Ovary (tissue), 9 donors: Measurements from ENCODE around the gene LRGUK. TPM values are rescaled to one million over a fixed set of nuclear protein-coding genes. Genes with fewer than 3 reads are reported as not detected.

Source experiments
- DNase-seq, 5 donors: peaks; one replicate each; pipeline ENCODE4 v3.0.0-alpha.2; 2019 to 2020
- H3K27ac ChIP-seq, 2 donors: fragments of 200-600 bp; one replicate each; pipeline versions ENCODE4 v1.5.1 to v1.8.0; 2019 to 2022
- H3K27me3 ChIP-seq: fragments of 200-600 bp; one replicate; pipeline ENCODE4 v1.8.0; 2022
- H3K36me3 ChIP-seq: fragments of 200-600 bp; sonication (generic); one replicate; pipeline ENCODE4 v1.5.1; 2019
- H3K4me1 ChIP-seq: one replicate; pipeline ENCODE4 v1.8.1; 2013; ENCODE audit warnings: mild to moderate bottlenecking, moderate library complexity; ENCODE audit not compliant: insufficient read depth
- H3K4me3 ChIP-seq: fragments of 200-600 bp; sonication (generic); one replicate; pipeline ENCODE4 v1.5.1; 2017
- H3K9me3 ChIP-seq, 2 donors: fragments of 200-600 bp in 1 of 2; sonication (generic) in 1 of 2; one replicate each; pipeline versions ENCODE4 v1.5.1 to v1.8.1; 2013 to 2019; ENCODE audit warnings: mild to moderate bottlenecking in 1 of 2, moderate library complexity in 1 of 2
- CTCF ChIP-seq, 3 donors: fragments of 450-650 bp in 2 of 3; fragments of 200-600 bp in 1 of 3; IDR thresholded peaks; one replicate each; pipeline versions ENCODE4 v1.5.1 to v1.8.0; 2016 to 2022; ENCODE audit warnings: antibody characterized with exemption in 3 of 3, mild to moderate bottlenecking in 1 of 3
- EP300 ChIP-seq: sonication (generic); formaldehyde crosslinking; IDR thresholded peaks from one replicate; pipeline ENCODE4 v1.6.1; 2017; ENCODE audit warnings: antibody characterized with exemption
- POLR2A ChIP-seq: fragments of 450-650 bp; IDR thresholded peaks from one replicate; pipeline ENCODE4 v1.6.1; 2017; ENCODE audit warnings: antibody characterized with exemption, mild to moderate bottlenecking, moderate library complexity
- WGBS, 3 donors: extraction: QIAGEN DNeasy Blood & Tissue Kit in 1 of 3; methylation state at CpG; one replicate each; pipeline versions ENCODE4 v1.1.5 to v1.1.7; 2013 to 2017; 5-methylcytosine and 5-hydroxymethylcytosine counted together
- intact Hi-C, 4 donors: fragments of 100-400 bp; cut with DNase I; formaldehyde crosslinking; loops; one replicate each; pipeline versions ENCODE4 v1.11.0 to v1.15.1; 2022 to 2023
- polyA plus RNA-seq, 2 donors: library from polyadenylated mRNA; stranded (reverse); fragments of 200-250 nt in 1 of 2; fragments of 350-450 nt in 1 of 2; fragmentation: Illumina TruSeq in 1 of 2; extraction: RNeasy Lipid Tissue Mini Kit (QIAGEN cat#74804) in 1 of 2; gene quantifications; one replicate each; pipeline ENCODE4 v1.2.3, GENCODE V29; 2013 to 2014
- total RNA-seq, 7 donors: library from RNA; depleted of rRNA in 2 of 7; stranded (reverse); fragments of >200 nt in 2 of 7; fragmentation: NEBNext Ultra II Directional in 3 of 7; extraction: Animal tissue kit (Norgen Biotek cat#: 25700) in 3 of 7; gene quantifications; one replicate each; pipeline versions ENCODE4 v1.1.0 to v1.2.4, GENCODE V29; 2016 to 2023
- donor health status: DM: no; HTN: no; CAD: no; lungs with moderate emphysema.
- donor health status: DM: no; HTN: no; CAD: no.
- donor health status: Bipolar disorder and iron deficiency.
- donor health status: DM: yes; HTN: yes; CAD: no.
- donor health status: DM: no; HTN: no; CAD: no.
- donor health status: DM: yes; HTN: yes; CAD: no.

Gene LRGUK
- total and polyA plus RNA-seq, 9 donors = 0.11 to 7.0 (median 0.56) TPM

- no peak for TF ChIP-seq EP300
- TF ChIP-seq POLR2A = no peak
- TF ChIP-seq CTCF (IDR thresholded peaks at IDR 0.05) = no peak
- Histone ChIP-seq H3K36me3 (no peaks in the 10 kb centered on the region), H3K27ac (no peak overlapping the region), H3K4me1 (no peaks in the 10 kb centered on the region), H3K27me3 (no peaks in the 10 kb centered on the region), H3K9me3 (no peaks in the 10 kb centered on the region), H3K4me3 (no peak overlapping the region)
- DNase-seq = no peak
- intact Hi-C loops = no loop called here
- 80 to 82% (median 81%) methylated on average over 7 of the region's 7 CpGs for WGBS, 3 donors
Measured at GRCh38 chr7:134201569-134202261, 74.6 kb downstream of the LRGUK start.

DNA sequence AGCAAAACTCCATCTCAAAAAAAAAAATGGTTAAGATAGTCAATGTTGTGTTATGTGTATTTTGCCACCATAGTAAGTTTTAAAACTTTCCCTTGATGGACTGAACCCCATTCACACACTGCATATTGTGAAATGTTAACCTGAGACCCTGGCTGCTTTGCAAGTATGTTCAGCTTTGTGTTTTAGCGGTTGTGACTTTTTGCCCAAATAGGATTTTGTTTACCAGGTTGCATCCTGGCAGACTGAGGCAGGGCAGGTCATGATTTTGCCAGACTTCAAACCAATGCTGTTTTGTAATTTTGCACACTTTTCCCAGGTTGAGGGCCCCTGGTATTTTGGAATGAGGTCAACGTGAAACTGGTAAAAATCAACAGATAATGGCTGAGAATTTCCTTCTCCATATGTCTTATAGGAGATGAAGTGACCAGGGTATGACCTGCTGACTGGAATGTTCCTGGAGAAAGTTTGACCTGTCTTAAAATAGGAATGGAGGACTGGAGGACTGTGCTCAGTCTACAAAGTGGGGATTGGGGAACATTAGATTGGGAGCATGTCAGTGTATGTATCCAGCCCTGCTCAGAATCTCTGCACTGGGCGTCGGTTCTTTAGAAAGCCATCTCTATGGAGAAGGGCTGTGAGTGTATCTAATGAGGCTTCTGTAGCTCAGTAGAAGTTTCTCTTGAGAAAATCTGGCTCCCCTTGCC lies 76.2 kb downstream of the LRGUK start:
- TF ChIP-seq EP300 = no peak
- no peak for TF ChIP-seq POLR2A
- TF ChIP-seq CTCF (IDR thresholded peaks at IDR 0.05) = no peak
- intact Hi-C loops = no loop called here
- no peaks in the 10 kb centered on the region for H3K27me3 ChIP-seq
- H3K4me1 ChIP-seq = no peaks in the 10 kb centered on the region
- no peaks in the 10 kb centered on the region for H3K36me3 ChIP-seq
- 89 to 90% (median 90%) methylated on average over 4 of the region's 4 CpGs for WGBS, 3 donors
- no peak overlapping the region for H3K27ac ChIP-seq
- no peak for DNase-seq
- no peaks in the 10 kb centered on the region for H3K9me3 ChIP-seq
- H3K4me3 ChIP-seq = no peak overlapping the region

GRCh38 chr7:134209322-134210015 lies 82.3 kb downstream of the LRGUK start:
- no peaks in the 10 kb centered on the region for H3K9me3 ChIP-seq
- H3K36me3 ChIP-seq = no peaks in the 10 kb centered on the region
- no peak for TF ChIP-seq EP300
- no peak for TF ChIP-seq POLR2A
- no peak for TF ChIP-seq CTCF (IDR thresholded peaks at IDR 0.05)
- 86 to 89% (median 86%) methylated on average over 16 of the region's 16 CpGs for WGBS, 3 donors
- DNase-seq = no peak
- intact Hi-C loops = no loop called here
- H3K4me3 ChIP-seq = no peak overlapping the region
- no peaks in the 10 kb centered on the region for H3K27me3 ChIP-seq
- H3K27ac ChIP-seq = no peak overlapping the region
- H3K4me1 ChIP-seq = no peaks in the 10 kb centered on the region

GRCh38 chr7:134210227-134210626 lies 83.1 kb downstream of the LRGUK start:
- H3K9me3 ChIP-seq = no peaks in the 10 kb centered on the region
- DNase-seq = no peak
- 90 to 94% (median 92%) methylated on average over 8 of the region's 8 CpGs for WGBS, 3 donors
- no peaks in the 10 kb centered on the region for H3K27me3 ChIP-seq
- intact Hi-C loops = no loop called here
- no peak overlapping the region for H3K4me3 ChIP-seq
- TF ChIP-seq EP300 (no peak), POLR2A (no peak), CTCF (IDR thresholded peaks at IDR 0.05) (no peak)
- no peak overlapping the region for H3K27ac ChIP-seq
- no peaks in the 10 kb centered on the region for H3K36me3 ChIP-seq
- no peaks in the 10 kb centered on the region for H3K4me1 ChIP-seq
